Astrocyte (in vitro differentiated cells and primary cell): ENCODE data around the gene AP2S1. TPM values are rescaled to one million over a fixed set of nuclear protein-coding genes. Genes with fewer than 3 reads are reported as not detected.

Experiments
- DNase-seq: peaks from one replicate; pipeline ENCODE4 v3.0.0-alpha.2; 2010; ENCODE audit warnings: low read depth
- FAIRE-seq: peaks from 2 replicates; lab custom pipeline; 2011; peaks lifted over from hg19 to GRCh38; lab: Jason Lieb, UNC
- H2AFZ ChIP-seq: 2 replicates; pipeline ENCODE4 v1.6.0; 2012; ENCODE audit warnings: low read depth, low read length, inconsistent platforms
- H3K27ac ChIP-seq: 2 replicates; pipeline ENCODE4 v1.5.1; 2011; ENCODE audit warnings: low read depth, low read length, inconsistent platforms
- H3K27me3 ChIP-seq: 2 replicates; pipeline ENCODE4 v1.6.0; 2011; ENCODE audit warnings: low read length, inconsistent platforms; ENCODE audit not compliant: insufficient read depth
- H3K36me3 ChIP-seq: 2 replicates; pipeline ENCODE4 v1.5.1; 2011; ENCODE audit warnings: low read length, inconsistent platforms; ENCODE audit not compliant: insufficient read depth
- H3K4me1 ChIP-seq: 2 replicates; pipeline ENCODE4 v1.5.1; 2011; ENCODE audit warnings: low read length, inconsistent platforms; ENCODE audit not compliant: insufficient read depth
- H3K4me2 ChIP-seq: 2 replicates; pipeline ENCODE4 v1.6.0; 2012; ENCODE audit warnings: low read length, inconsistent platforms
- H3K4me3 ChIP-seq: 2 replicates; pipeline ENCODE4 v1.5.1; 2011; ENCODE audit warnings: low read depth, mild to moderate bottlenecking, low read length, inconsistent platforms; ENCODE audit not compliant: insufficient read depth
- H3K79me2 ChIP-seq: 2 replicates; pipeline ENCODE4 v1.6.0; 2012; ENCODE audit warnings: mild to moderate bottlenecking, low read length, inconsistent platforms; ENCODE audit not compliant: insufficient read depth
- H3K9ac ChIP-seq: 2 replicates; pipeline ENCODE4 v1.6.0; 2012; ENCODE audit warnings: mild to moderate bottlenecking, low read length, inconsistent platforms
- H3K9me3 ChIP-seq: 2 replicates; pipeline ENCODE4 v1.5.1; 2012; ENCODE audit warnings: low read depth, mild to moderate bottlenecking, low read length, inconsistent platforms; ENCODE audit not compliant: insufficient read depth
- H4K20me1 ChIP-seq: 2 replicates; pipeline ENCODE4 v1.6.0; 2012; ENCODE audit warnings: low read length, inconsistent platforms; ENCODE audit not compliant: insufficient read depth
- H3K27ac Mint-ChIP-seq: one replicate; pipeline ENCODE4 v1.8.0; 2021; ENCODE audit warnings: mild to moderate bottlenecking, mixed read lengths; ENCODE audit not compliant: unreplicated experiment
- H3K27me3 Mint-ChIP-seq: one replicate; pipeline ENCODE4 v1.8.0; 2021; ENCODE audit warnings: low read depth, mixed read lengths; ENCODE audit not compliant: unreplicated experiment
- H3K36me3 Mint-ChIP-seq: one replicate; pipeline ENCODE4 v1.8.0; 2021; ENCODE audit warnings: low read depth, mixed read lengths; ENCODE audit not compliant: unreplicated experiment
- H3K4me1 Mint-ChIP-seq: one replicate; pipeline ENCODE4 v1.8.0; 2021; ENCODE audit warnings: low read depth, mixed read lengths; ENCODE audit not compliant: unreplicated experiment
- H3K4me3 Mint-ChIP-seq: one replicate; pipeline ENCODE4 v1.8.0; 2021; ENCODE audit warnings: mild to moderate bottlenecking, moderate library complexity, mixed read lengths; ENCODE audit not compliant: unreplicated experiment
- H3K9me3 Mint-ChIP-seq: one replicate; pipeline ENCODE4 v1.8.0; 2021; ENCODE audit warnings: mild to moderate bottlenecking, mixed read lengths; ENCODE audit not compliant: unreplicated experiment
- CTCF ChIP-seq: IDR thresholded peaks from 2 replicates; pipeline ENCODE4 v1.5.1; 2011; ENCODE audit warnings: low read depth, mild to moderate bottlenecking, inconsistent platforms, low read length, moderate library complexity; ENCODE audit not compliant: insufficient read depth
- EZH2 ChIP-seq: IDR thresholded peaks from 2 replicates; pipeline ENCODE4 v1.6.1; 2012; ENCODE audit warnings: mild to moderate bottlenecking, low read length, inconsistent platforms; ENCODE audit not compliant: insufficient read depth
- total RNA-seq: library from RNA; stranded (reverse); gene quantifications from 2 replicates; pipeline ENCODE4 v1.2.1, GENCODE V29; 2021

The AP2S1 gene
- total RNA-seq, 1 donor from 2014 or later, result 278 TPM

GRCh38 chr19:46849610-46850009 lies 1.0 kb downstream of the AP2S1 start:
- Mint-ChIP-seq H3K36me3 (peaks cover 4% of the 10 kb centered on the region), H3K9me3 (no peaks in the 10 kb centered on the region), H3K4me3 (peak overlapping the region; percentile 98), H3K27me3 (peaks cover 2% of the 10 kb centered on the region), H3K4me1 (peaks cover 12% of the 10 kb centered on the region), H3K27ac (peak overlapping the region; percentile 97)
- no peaks in the 10 kb centered on the region for H3K9me3 ChIP-seq
- peak overlapping the region; percentile 91 for H3K4me2 ChIP-seq
- DNase-seq (no peak), FAIRE-seq (no peak)
- peaks cover 5% of the 10 kb centered on the region for H3K36me3 ChIP-seq
- H3K79me2 ChIP-seq, result peaks cover 45% of the 10 kb centered on the region
- H3K27me3 ChIP-seq, result no peaks in the 10 kb centered on the region
- peaks cover 42% of the 10 kb centered on the region for H4K20me1 ChIP-seq
- peaks cover 13% of the 10 kb centered on the region for H3K4me1 ChIP-seq
- H3K9ac ChIP-seq, result peak overlapping the region; percentile 95
- no peak for TF ChIP-seq CTCF
- no peak for TF ChIP-seq EZH2
- H3K27ac ChIP-seq, result peak overlapping the region; percentile 87
- no peak overlapping the region for H2AFZ ChIP-seq
- H3K4me3 ChIP-seq, result peak overlapping the region; percentile 92

GRCh38 chr19:46848389-46848788 lies 2.3 kb downstream of the AP2S1 start:
- H3K4me1 Mint-ChIP-seq, result peaks cover 12% of the 10 kb centered on the region
- DNase-seq, result no peak
- TF ChIP-seq EZH2 (no peak), CTCF (no peak)

GRCh38 chr19:46847528-46847927 lies 3.1 kb downstream of the AP2S1 start:
- Histone ChIP-seq H3K4me2 (no peak overlapping the region), H3K27ac (no peak overlapping the region), H3K79me2 (peaks cover 56% of the 10 kb centered on the region), H3K9ac (no peak overlapping the region), H3K27me3 (no peaks in the 10 kb centered on the region), H3K36me3 (peaks cover 13% of the 10 kb centered on the region), H3K4me1 (peaks cover 13% of the 10 kb centered on the region), H3K4me3 (no peak overlapping the region), H2AFZ (no peak overlapping the region), H3K9me3 (no peaks in the 10 kb centered on the region), H4K20me1 (peaks cover 57% of the 10 kb centered on the region)
- H3K36me3 Mint-ChIP-seq, result peaks cover 11% of the 10 kb centered on the region
- no peak for FAIRE-seq
- no peaks in the 10 kb centered on the region for H3K27me3 Mint-ChIP-seq
- H3K9me3 Mint-ChIP-seq, result no peaks in the 10 kb centered on the region
- H3K4me1 Mint-ChIP-seq, result peaks cover 15% of the 10 kb centered on the region
- H3K27ac Mint-ChIP-seq, result no peak overlapping the region
- peak overlapping the region; percentile 37 for H3K4me3 Mint-ChIP-seq
- no peak for DNase-seq
- TF ChIP-seq EZH2 (no peak), CTCF (no peak)

More at GRCh38 chr19:46848389-46848788, 2.3 kb downstream of the AP2S1 start:
- no peaks in the 10 kb centered on the region for H3K9me3 Mint-ChIP-seq
- no peak overlapping the region for H3K9ac ChIP-seq
- H3K36me3 ChIP-seq, result peaks cover 5% of the 10 kb centered on the region
- no peak for FAIRE-seq
- peak overlapping the region; percentile 91 for H3K4me2 ChIP-seq
- H3K4me3 Mint-ChIP-seq, result peak overlapping the region; percentile 98
- no peak overlapping the region for H2AFZ ChIP-seq
- H3K27ac ChIP-seq, result no peak overlapping the region
- no peaks in the 10 kb centered on the region for H3K9me3 ChIP-seq
- H4K20me1 ChIP-seq, result peaks cover 48% of the 10 kb centered on the region
- no peaks in the 10 kb centered on the region for H3K27me3 ChIP-seq
- peaks cover 13% of the 10 kb centered on the region for H3K4me1 ChIP-seq
- H3K27me3 Mint-ChIP-seq, result no peaks in the 10 kb centered on the region
- peaks cover 8% of the 10 kb centered on the region for H3K36me3 Mint-ChIP-seq
- no peak overlapping the region for H3K4me3 ChIP-seq
- H3K27ac Mint-ChIP-seq, result peak overlapping the region; percentile 4
- H3K79me2 ChIP-seq, result peaks cover 48% of the 10 kb centered on the region
